SK-N-SH (cell line): ENCODE measurements around the gene XCL1. TPM values are rescaled to one million over a fixed set of nuclear protein-coding genes. Genes with fewer than 3 reads are reported as not detected.

ENCODE experiments used
- CTCF ChIA-PET: fragments of 300-600, 350-600 bp; formaldehyde crosslinking; extraction: SDS; loops from one replicate; lab custom pipeline; 2021; lab: Yijun Ruan, JAX
- POLR2A ChIA-PET: fragments of 350-600 bp; sonication (Branson Sonifier 250); formaldehyde crosslinking; extraction: SDS; loops from one replicate; lab custom pipeline; 2020; ENCODE audit warnings: antibody characterized with exemption, inconsistent platforms; lab: Yijun Ruan, JAX
- DNase-seq: peaks from one replicate; pipeline ENCODE4 v3.0.0; 2012
- H2AFZ ChIP-seq: fragments of 200-600 bp; sonication (generic); 2 replicates; pipeline ENCODE4 v1.8.1; 2016; ENCODE audit warnings: antibody characterized with exemption, mild to moderate bottlenecking, low read depth
- H3F3A ChIP-seq: fragments of 200-600 bp; sonication (generic); replicated peaks from 2 replicates; pipeline ENCODE3; 2016; ENCODE audit warnings: antibody characterized with exemption, mild to moderate bottlenecking; ENCODE audit not compliant: insufficient read depth
- H3K27ac ChIP-seq, 2 experiments: fragments of 200-500 bp in 1 of 2; fragments of 200-600 bp in 1 of 2; sonication (Bioruptor generic) in 1 of 2; sonication (generic), shearing (Covaris generic) in 1 of 2; 2 replicates each; pipeline versions ENCODE4 v1.5.1 to v1.6.1; 2014 to 2016; ENCODE audit warnings: low read depth in 2 of 2, inconsistent platforms in 1 of 2, low read length in 1 of 2, mild to moderate bottlenecking in 1 of 2, mixed read lengths in 1 of 2
- H3K27me3 ChIP-seq: fragments of 200-600 bp; sonication (generic), shearing (Covaris generic); 2 replicates; pipeline ENCODE4 v1.6.1; 2016; ENCODE audit warnings: mixed run types; ENCODE audit not compliant: insufficient read depth
- H3K36me3 ChIP-seq, 2 experiments: fragments of 200-500 bp in 1 of 2; fragments of 200-600 bp in 1 of 2; sonication (Bioruptor generic) in 1 of 2; sonication (generic) in 1 of 2; replicated peaks in 1 of 2; 2 replicates each; pipeline versions ENCODE3 to v1.5.1; 2014 to 2016; ENCODE audit warnings: low read length in 1 of 2, mild to moderate bottlenecking in 1 of 2; ENCODE audit not compliant: insufficient read depth in 2 of 2, control insufficient read depth in 1 of 2
- H3K4me1 ChIP-seq, 2 experiments: fragments of 200-500 bp in 1 of 2; fragments of 200-600 bp in 1 of 2; sonication (Bioruptor generic) in 1 of 2; sonication (generic), shearing (Covaris generic) in 1 of 2; 2 replicates each; pipeline versions ENCODE4 v1.5.1 to v1.6.1; 2014 to 2016; ENCODE audit warnings: low read depth in 1 of 2, low read length in 1 of 2, mixed run types in 1 of 2; ENCODE audit not compliant: insufficient read depth in 2 of 2, control insufficient read depth in 1 of 2
- H3K4me2 ChIP-seq: fragments of 200-600 bp; sonication (generic), shearing (Covaris generic); 2 replicates; pipeline ENCODE4 v1.6.1; 2017; ENCODE audit warnings: mixed run types
- H3K4me3 ChIP-seq, 2 experiments: fragments of 200-500 bp in 1 of 2; fragments of 200-600 bp in 1 of 2; sonication (Bioruptor generic) in 1 of 2; sonication (generic), shearing (Covaris generic) in 1 of 2; 2 replicates each; pipeline versions ENCODE4 v1.5.1 to v1.8.1; 2014 to 2016; ENCODE audit warnings: low read depth in 2 of 2, inconsistent platforms in 1 of 2, low read length in 1 of 2, mild to moderate bottlenecking in 1 of 2, mixed read lengths in 1 of 2, moderate library complexity in 1 of 2
- H3K79me2 ChIP-seq: fragments of 200-600 bp; sonication (generic); 2 replicates; pipeline ENCODE4 v1.8.1; 2017; ENCODE audit warnings: mild to moderate bottlenecking; ENCODE audit not compliant: insufficient read depth
- H3K9ac ChIP-seq: fragments of 200-600 bp; sonication (generic); 2 replicates; pipeline ENCODE4 v1.6.1; 2017; ENCODE audit warnings: mixed run types
- H3K9me2 ChIP-seq: fragments of 200-600 bp; sonication (generic); 2 replicates; pipeline ENCODE4 v1.6.1; 2017; ENCODE audit warnings: mixed run types
- H3K9me3 ChIP-seq: fragments of 200-600 bp; sonication (generic); 2 replicates; pipeline ENCODE4 v1.6.1; 2017; ENCODE audit warnings: mixed run types, mild to moderate bottlenecking, moderate library complexity
- H4K20me1 ChIP-seq: fragments of 200-600 bp; sonication (generic); 2 replicates; pipeline ENCODE4 v1.6.1; 2017; ENCODE audit warnings: mild to moderate bottlenecking, mixed run types; ENCODE audit not compliant: insufficient read depth
- CHD2 ChIP-seq: fragments of 150-350 bp; IDR thresholded peaks from 2 replicates; pipeline ENCODE4 v1.6.1; 2018; ENCODE audit warnings: low read length; ENCODE audit not compliant: partially characterized antibody
- CTCF ChIP-seq: fragments of 200-600 bp; sonication (generic); IDR thresholded peaks from 2 replicates; pipeline ENCODE4 v1.6.1; 2017; ENCODE audit warnings: antibody characterized with exemption, mild to moderate bottlenecking, moderate library complexity
- ELF1 ChIP-seq: IDR thresholded peaks from 2 replicates; pipeline ENCODE4 v1.4.0; 2012
- FOXM1 ChIP-seq: IDR thresholded peaks from 2 replicates; pipeline ENCODE4 v1.4.0; 2012; ENCODE audit warnings: low read depth, mild to moderate bottlenecking
- GABPA ChIP-seq: IDR thresholded peaks from 2 replicates; pipeline ENCODE4 v1.4.0; 2012; ENCODE audit warnings: low read depth, mild to moderate bottlenecking
- GATA2 ChIP-seq: sonication (generic); formaldehyde crosslinking; IDR thresholded peaks from 2 replicates; pipeline ENCODE4 v1.5.0; 2020; ENCODE audit warnings: mild to moderate bottlenecking, missing genetic modification reagents
- IRF3 ChIP-seq: fragments of 150-350 bp; IDR thresholded peaks from 2 replicates; pipeline ENCODE4 v1.6.1; 2016; ENCODE audit warnings: mild to moderate bottlenecking, low read depth, low read length
- MEF2A ChIP-seq: IDR thresholded peaks from 2 replicates; pipeline ENCODE4 v1.4.0; 2012; ENCODE audit warnings: low read depth, borderline replicate concordance
- NFIC ChIP-seq: IDR thresholded peaks from 2 replicates; pipeline ENCODE4 v1.4.0; 2012; ENCODE audit warnings: borderline replicate concordance
- NRF1 ChIP-seq: IDR thresholded peaks from 2 replicates; pipeline ENCODE4 v1.6.1; 2012; ENCODE audit warnings: low read depth, mild to moderate bottlenecking, low read length
- PBX3 ChIP-seq: IDR thresholded peaks from 2 replicates; pipeline ENCODE4; 2012
- RAD21 ChIP-seq: IDR thresholded peaks from 2 replicates; pipeline ENCODE4 v1.6.1; 2012; ENCODE audit warnings: mild to moderate bottlenecking, low read length
- RCOR1 ChIP-seq: fragments of 150-350 bp; IDR thresholded peaks from 2 replicates; pipeline ENCODE4 v1.6.1; 2017; ENCODE audit warnings: antibody characterized with exemption, low read length
- SIN3A ChIP-seq: IDR thresholded peaks from 2 replicates; pipeline ENCODE4 v1.6.1; 2012; ENCODE audit warnings: low read depth, mild to moderate bottlenecking, low read length, moderate library complexity, borderline replicate concordance
- SMC3 ChIP-seq: IDR thresholded peaks from 2 replicates; pipeline ENCODE4 v1.6.1; 2012; ENCODE audit warnings: low read depth, low read length, improper control_type of control experiment
- TAF1 ChIP-seq: IDR thresholded peaks from 2 replicates; pipeline ENCODE4 v1.6.1; 2012; ENCODE audit warnings: low read depth, mild to moderate bottlenecking, low read length, moderate library complexity, borderline replicate concordance
- TEAD4 ChIP-seq: IDR thresholded peaks from 2 replicates; pipeline ENCODE4 v1.4.0; 2012; ENCODE audit warnings: mild to moderate bottlenecking, borderline replicate concordance; ENCODE audit not compliant: insufficient read depth
- USF1 ChIP-seq: IDR thresholded peaks from 2 replicates; pipeline ENCODE4 v1.4.0; 2012; ENCODE audit warnings: low read depth, borderline replicate concordance
- USF2 ChIP-seq: fragments of 150-350 bp; IDR thresholded peaks from 2 replicates; pipeline ENCODE4 v1.6.1; 2017; ENCODE audit warnings: antibody characterized with exemption, low read length, low read depth, borderline replicate concordance
- YY1 ChIP-seq: IDR thresholded peaks from 2 replicates; pipeline ENCODE4 v1.4.0; 2012; ENCODE audit warnings: low read depth, mild to moderate bottlenecking
- ZBTB33 ChIP-seq: IDR thresholded peaks from 2 replicates; pipeline ENCODE4 v1.4.0; 2012; ENCODE audit warnings: low read depth, borderline replicate concordance
- WGBS: methylation state at CpG from one replicate; pipeline ENCODE4 v1.1.6; 2017; ENCODE audit warnings: low lambda C conversion rate; 5-methylcytosine and 5-hydroxymethylcytosine counted together
- polyA plus RNA-seq, 3 experiments: library from polyadenylated mRNA; depleted of rRNA; stranded (reverse); fragments of >200 nt; gene quantifications; 2 replicates each; pipeline ENCODE4 v1.2.3, GENCODE V29; 2012

Gene XCL1
- polyA plus RNA-seq, 1 of the 3 experiments (the other 2 are of a cell fraction): not detected

GRCh38 chr1:168585191-168585590 lies 8.8 kb downstream of the XCL1 start (continued):
- TF ChIP-seq CTCF (no peak), FOXM1 (no peak), IRF3 (no peak), USF2 (no peak), USF1 (peak; percentile 61; the same call in 1 of the 2 replicates)

GRCh38 chr1:168585937-168586336 lies 9.5 kb downstream of the XCL1 start:
- H3K9ac ChIP-seq: no peak overlapping the region
- 88% methylated on average over 1 of the region's 1 CpG for WGBS
- H3K4me2 ChIP-seq: no peak overlapping the region
- no peaks in the 10 kb centered on the region for H3K36me3 ChIP-seq
- peaks cover 0 to 10% of the 10 kb centered on the region in 2 experiments; a peak in 2 of 4 replicates for H3K4me1 ChIP-seq
- no peak for DNase-seq
- peaks cover 5% of the 10 kb centered on the region for H3F3A ChIP-seq
- no peaks in the 10 kb centered on the region for H3K9me3 ChIP-seq
- peak overlapping the region in 1 of 2 experiments; percentile 69; a peak in 2 of 4 replicates for H3K27ac ChIP-seq
- no peak overlapping the region for H3K4me3 ChIP-seq
- no peaks in the 10 kb centered on the region for H3K9me2 ChIP-seq
- no peak overlapping the region for H2AFZ ChIP-seq
- no peak for TF ChIP-seq PBX3
- TF ChIP-seq RAD21: no peak
- no peak for TF ChIP-seq RCOR1
- no peak for TF ChIP-seq CHD2
- no peak for TF ChIP-seq SIN3A
- no peak for TF ChIP-seq GATA2 (CRISPR knock-in tag)
- TF ChIP-seq SMC3: no peak
- TF ChIP-seq ZBTB33: no peak
- no peak for TF ChIP-seq IRF3
- no peak for TF ChIP-seq TEAD4
- no peak for TF ChIP-seq MEF2A
- no peak for TF ChIP-seq ELF1
- TF ChIP-seq YY1: no peak
- TF ChIP-seq TAF1: no peak
- no peak for TF ChIP-seq NRF1
- no peak for TF ChIP-seq GABPA
- no peak for TF ChIP-seq NFIC
- no peaks in the 10 kb centered on the region for H3K79me2 ChIP-seq
- POLR2A ChIA-PET: no interaction called here
- CTCF ChIA-PET: interaction anchor here (0.6 to 1.0 kb wide), 2 partner anchors 243 to 762 kb away, joined by 3 read pairs; no protein-coding TSS in a partner anchor
- no peaks in the 10 kb centered on the region for H4K20me1 ChIP-seq
- H3K27me3 ChIP-seq: no peaks in the 10 kb centered on the region
